Activated naive CD8-positive, alpha-beta T cell treated with anti-CD3 and anti-CD28 coated beads for 36 hours (primary cell): ENCODE measurements around the gene NMUR1. TPM values are rescaled to one million over a fixed set of nuclear protein-coding genes. Genes with fewer than 3 reads are reported as not detected.
"Not testable (repeated sequence)": the region's sequence is repeated elsewhere in the genome, so short reads cannot be mapped to it uniquely, and the experiment has no call there.

Experiments
- DNase-seq: peaks from one replicate; pipeline ENCODE4 v3.0.0; 2021
- H3K27ac Mint-ChIP-seq: one replicate; pipeline ENCODE4 v1.8.0; 2022; ENCODE audit warnings: mild to moderate bottlenecking, moderate library complexity, mixed read lengths
- H3K27me3 Mint-ChIP-seq: one replicate; pipeline ENCODE4 v1.8.0; 2022; ENCODE audit warnings: mild to moderate bottlenecking, mixed read lengths
- H3K36me3 Mint-ChIP-seq: one replicate; pipeline ENCODE4 v1.8.0; 2021; ENCODE audit warnings: mild to moderate bottlenecking, mixed read lengths
- H3K4me1 Mint-ChIP-seq: one replicate; pipeline ENCODE4 v1.8.0; 2021; ENCODE audit warnings: mixed read lengths
- H3K4me3 Mint-ChIP-seq: one replicate; pipeline ENCODE4 v1.8.0; 2022; ENCODE audit warnings: mild to moderate bottlenecking, moderate library complexity, mixed read lengths
- H3K9me3 Mint-ChIP-seq: one replicate; pipeline ENCODE4 v1.8.0; 2022; ENCODE audit warnings: mixed read lengths
- total RNA-seq, 2 experiments: library from RNA; stranded (reverse); gene quantifications; one replicate each; pipeline ENCODE4 v1.2.3, GENCODE V29; 2021

Gene NMUR1, protein sequence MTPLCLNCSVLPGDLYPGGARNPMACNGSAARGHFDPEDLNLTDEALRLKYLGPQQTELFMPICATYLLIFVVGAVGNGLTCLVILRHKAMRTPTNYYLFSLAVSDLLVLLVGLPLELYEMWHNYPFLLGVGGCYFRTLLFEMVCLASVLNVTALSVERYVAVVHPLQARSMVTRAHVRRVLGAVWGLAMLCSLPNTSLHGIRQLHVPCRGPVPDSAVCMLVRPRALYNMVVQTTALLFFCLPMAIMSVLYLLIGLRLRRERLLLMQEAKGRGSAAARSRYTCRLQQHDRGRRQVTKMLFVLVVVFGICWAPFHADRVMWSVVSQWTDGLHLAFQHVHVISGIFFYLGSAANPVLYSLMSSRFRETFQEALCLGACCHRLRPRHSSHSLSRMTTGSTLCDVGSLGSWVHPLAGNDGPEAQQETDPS
- not detected for total RNA-seq

DNA sequence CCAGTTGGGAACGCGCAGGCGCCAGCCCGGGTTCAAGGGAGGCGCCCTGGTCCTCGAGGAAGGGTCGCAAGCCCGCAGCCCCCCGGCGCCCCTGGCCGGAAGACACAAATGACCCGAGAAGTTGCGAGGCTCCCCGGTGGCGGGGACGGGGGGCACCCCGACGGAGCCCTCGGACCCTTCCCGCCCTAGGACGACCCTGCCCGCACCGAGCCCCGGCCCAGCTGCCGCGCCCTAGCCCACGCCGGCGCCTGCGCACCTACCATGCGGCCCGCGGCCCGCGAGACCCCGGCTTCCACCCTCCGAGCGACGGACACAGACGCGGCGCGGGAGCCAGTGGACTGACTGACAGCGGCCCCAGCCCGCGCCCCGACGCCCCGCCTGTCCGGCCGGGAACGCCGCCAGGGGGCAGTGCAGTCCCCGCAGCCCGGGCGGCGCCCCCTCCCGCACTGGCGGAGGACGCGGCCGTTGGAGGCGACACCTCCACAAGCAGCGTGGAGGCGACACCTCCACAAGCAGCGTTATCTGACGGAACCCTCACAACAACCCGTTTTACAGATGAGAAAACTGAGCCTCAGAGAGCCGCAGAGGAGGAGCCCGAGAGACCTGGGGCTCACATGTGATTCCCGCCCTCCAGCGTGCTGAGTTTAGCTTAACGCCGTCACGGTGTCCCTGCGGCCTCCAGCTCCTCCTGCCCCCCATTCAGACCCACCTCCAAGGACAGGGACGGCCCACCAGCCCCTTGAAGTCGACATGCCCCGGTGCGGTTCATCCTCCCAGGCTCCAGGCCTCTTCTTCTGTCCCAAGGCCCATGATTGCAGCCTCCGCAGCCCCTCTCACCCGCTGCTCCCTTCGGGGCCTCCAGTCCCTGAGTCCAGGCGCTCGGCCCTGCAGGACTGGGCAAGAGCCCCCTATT is at the start of gene NMUR1:
Gene NMUR1 (minus strand): TSS at position 347 of the 913 bp plus-strand sequence. CDS start 84 bp downstream, at position 263.
- H3K27me3 Mint-ChIP-seq = peaks cover 22% of the 10 kb centered on the region

DNA sequence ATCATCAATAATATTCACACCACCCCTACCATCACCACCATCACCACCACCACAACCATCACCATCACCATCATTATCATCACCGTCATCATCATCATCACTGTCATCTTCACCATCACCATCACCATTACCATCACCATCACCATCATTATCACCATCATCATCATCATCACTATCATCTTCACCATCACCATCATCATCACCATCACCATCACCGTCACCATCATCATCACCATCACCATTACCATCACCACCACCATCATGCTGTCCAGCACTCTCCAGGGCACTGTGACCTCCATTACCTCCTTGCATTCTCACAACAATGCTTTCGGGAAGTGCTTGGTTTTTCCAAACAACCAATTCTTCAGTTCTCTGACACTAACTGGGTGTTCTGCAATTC is 49.3 kb upstream of the NMUR1 start:
- Mint-ChIP-seq H3K36me3 (peaks cover 2% of the 10 kb centered on the region), H3K27me3 (no peaks in the 10 kb centered on the region), H3K4me3 (no peak overlapping the region), H3K9me3 (no peaks in the 10 kb centered on the region), H3K27ac (no peak overlapping the region), H3K4me1 (no peaks in the 10 kb centered on the region)
- DNase-seq = no peak

More for the DNA sequence above, at the start of gene NMUR1:
- DNase-seq = peak; percentile 79
- H3K27ac Mint-ChIP-seq = no peak within 1 kb of the TSS
- H3K4me1 Mint-ChIP-seq = peaks cover 6% of the 10 kb centered on the region
- no peak within 1 kb of the TSS for H3K4me3 Mint-ChIP-seq
- H3K36me3 Mint-ChIP-seq = no peaks in the 10 kb centered on the region
- no peaks in the 10 kb centered on the region for H3K9me3 Mint-ChIP-seq

DNA sequence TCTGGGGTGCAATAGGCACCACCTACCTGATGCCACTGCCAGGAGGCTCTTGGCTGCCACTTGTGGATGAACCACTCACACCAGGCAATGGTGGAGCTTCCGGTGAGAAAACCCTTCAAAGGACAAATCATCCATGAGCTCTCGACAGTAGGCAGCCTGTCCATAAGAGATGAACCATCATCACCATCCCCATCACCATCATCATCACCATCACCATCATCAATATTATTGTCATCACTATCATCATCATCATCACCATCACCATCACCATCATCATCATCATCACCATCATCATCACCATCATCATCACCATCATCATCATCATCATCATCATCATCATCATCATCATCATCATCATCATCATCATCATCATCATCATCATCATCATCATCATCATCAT is 48.4 kb upstream of the NMUR1 start:
- H3K27ac Mint-ChIP-seq = not testable (repeated sequence)

DNA sequence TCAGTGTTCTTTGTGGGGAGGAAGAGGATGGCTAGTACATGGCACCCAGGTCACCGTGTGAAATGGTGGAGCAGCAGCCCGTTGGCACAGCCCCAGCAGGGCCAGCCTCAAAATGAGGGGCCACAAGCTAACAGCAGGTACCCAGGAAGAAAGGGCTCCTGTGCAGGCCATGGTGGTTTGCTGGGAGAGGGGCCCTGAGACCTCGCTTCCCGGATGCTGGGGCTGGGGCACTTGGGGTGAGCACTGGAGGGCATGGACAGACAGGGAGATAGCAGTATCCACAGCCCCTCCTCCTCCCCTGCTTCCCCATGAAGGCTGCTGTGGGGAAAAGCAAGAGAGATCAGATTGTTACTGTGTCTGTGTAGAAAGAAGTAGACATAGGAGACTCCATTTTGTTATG is 46.2 kb upstream of the NMUR1 start:
- DNase-seq = no peak
- Mint-ChIP-seq H3K36me3 (peaks cover 2% of the 10 kb centered on the region), H3K4me1 (no peaks in the 10 kb centered on the region), H3K27ac (no peak overlapping the region), H3K27me3 (no peaks in the 10 kb centered on the region), H3K9me3 (no peaks in the 10 kb centered on the region), H3K4me3 (no peak overlapping the region)

More for the DNA sequence above, 48.4 kb upstream of the NMUR1 start:
- not testable (repeated sequence) for H3K27me3 Mint-ChIP-seq, H3K9me3 Mint-ChIP-seq, DNase-seq, H3K36me3 Mint-ChIP-seq, H3K4me3 Mint-ChIP-seq, H3K4me1 Mint-ChIP-seq

DNA sequence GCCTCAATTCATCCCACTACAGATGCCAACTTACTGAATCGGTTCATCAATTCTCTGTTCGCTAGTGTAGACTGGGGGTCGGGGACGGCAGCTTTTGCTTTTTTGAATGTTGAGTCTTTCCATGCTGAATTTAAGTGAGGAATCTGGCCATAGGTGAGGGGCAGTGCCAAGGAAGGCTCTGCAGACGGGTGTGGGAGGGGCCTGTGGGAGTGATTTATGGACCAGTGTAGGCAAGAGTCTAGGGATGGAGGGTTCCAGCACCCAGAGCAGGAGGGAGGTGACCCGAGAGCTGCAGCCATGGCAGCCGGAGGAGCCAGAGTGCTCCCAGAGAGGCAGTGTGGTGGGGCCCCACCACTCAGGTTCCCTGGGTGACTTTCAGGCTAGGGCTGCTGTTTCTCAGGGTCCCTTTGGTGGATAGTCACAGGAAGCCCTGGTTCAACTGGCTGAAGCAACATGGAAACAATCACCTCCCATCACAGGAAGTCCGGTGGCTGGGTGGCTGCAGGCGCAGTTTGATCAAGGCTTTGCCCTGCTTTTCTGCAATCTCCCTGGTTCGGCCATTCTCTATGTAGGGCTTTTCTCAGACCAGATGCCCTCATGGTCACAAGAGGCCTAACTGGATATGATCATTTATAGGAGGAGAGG is 45.5 kb upstream of the NMUR1 start:
- H3K27ac Mint-ChIP-seq = no peak overlapping the region
- no peaks in the 10 kb centered on the region for H3K27me3 Mint-ChIP-seq
- H3K9me3 Mint-ChIP-seq = no peaks in the 10 kb centered on the region
- H3K4me3 Mint-ChIP-seq = no peak overlapping the region
- no peaks in the 10 kb centered on the region for H3K4me1 Mint-ChIP-seq
- no peak for DNase-seq
- peaks cover 2% of the 10 kb centered on the region for H3K36me3 Mint-ChIP-seq

DNA sequence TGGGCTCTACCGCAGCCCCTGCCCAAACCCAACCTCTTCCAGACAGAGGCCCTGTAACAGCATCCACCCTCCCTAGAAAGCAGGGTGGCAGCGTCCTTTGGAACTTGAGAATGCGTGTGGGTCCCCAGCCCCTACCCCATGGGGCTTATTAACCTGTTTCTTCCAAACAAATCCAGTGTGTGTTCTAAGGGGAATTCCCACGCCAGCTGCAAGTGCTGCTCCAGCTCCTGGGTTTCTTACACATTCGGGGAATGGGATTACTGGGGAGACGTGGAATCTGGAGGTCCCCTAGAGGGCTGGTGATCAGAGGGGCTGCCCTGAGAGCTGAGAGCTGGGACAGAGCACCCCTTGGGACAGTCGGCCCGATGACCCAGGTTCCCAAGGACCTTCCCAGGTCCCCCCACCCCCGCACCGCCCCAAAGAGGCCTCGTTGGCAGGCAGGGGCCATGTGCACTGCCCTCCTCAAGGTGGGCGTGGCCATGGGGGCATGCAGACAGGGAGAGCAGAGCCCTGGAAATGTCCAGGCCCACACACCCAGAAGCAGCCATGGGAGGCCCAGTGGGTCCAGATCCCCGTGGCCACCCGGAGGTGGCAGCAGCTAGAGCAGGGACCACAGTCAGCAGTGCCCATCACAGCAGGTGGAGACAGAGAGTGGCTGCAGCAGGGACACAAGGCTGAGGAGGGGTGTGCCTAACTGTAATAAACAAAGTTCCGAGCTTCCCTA is 43.6 kb upstream of the NMUR1 start:
- no peak for DNase-seq
- Mint-ChIP-seq H3K4me1 (peaks cover 2% of the 10 kb centered on the region), H3K27me3 (no peaks in the 10 kb centered on the region), H3K9me3 (no peaks in the 10 kb centered on the region), H3K27ac (no peak overlapping the region), H3K4me3 (no peak overlapping the region), H3K36me3 (peaks cover 2% of the 10 kb centered on the region)

DNA sequence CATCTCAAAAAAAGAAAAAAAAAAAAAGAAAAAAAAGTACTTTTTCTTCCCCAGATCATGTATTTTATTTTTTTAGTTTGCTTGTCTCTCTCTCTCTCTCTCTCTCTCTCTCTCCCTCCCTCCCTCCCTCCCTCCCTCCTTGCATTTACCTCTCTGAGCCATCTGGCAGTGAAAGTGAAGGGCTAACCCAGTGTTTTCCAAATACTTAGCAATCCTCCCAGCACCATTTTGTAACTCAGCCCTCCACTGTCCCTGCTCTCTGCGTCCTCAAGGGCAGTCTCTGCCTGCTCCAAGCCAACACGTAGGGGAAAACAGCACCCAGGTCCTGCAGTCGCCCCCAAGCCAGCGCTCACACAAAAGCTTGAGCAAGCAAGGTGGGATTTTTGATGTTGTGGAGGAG is 42.9 kb upstream of the NMUR1 start:
- Mint-ChIP-seq H3K4me1 (peaks cover 8% of the 10 kb centered on the region), H3K4me3 (no peak overlapping the region), H3K36me3 (no peaks in the 10 kb centered on the region), H3K27me3 (no peaks in the 10 kb centered on the region), H3K27ac (no peak overlapping the region), H3K9me3 (no peaks in the 10 kb centered on the region)
- no peak for DNase-seq

DNA sequence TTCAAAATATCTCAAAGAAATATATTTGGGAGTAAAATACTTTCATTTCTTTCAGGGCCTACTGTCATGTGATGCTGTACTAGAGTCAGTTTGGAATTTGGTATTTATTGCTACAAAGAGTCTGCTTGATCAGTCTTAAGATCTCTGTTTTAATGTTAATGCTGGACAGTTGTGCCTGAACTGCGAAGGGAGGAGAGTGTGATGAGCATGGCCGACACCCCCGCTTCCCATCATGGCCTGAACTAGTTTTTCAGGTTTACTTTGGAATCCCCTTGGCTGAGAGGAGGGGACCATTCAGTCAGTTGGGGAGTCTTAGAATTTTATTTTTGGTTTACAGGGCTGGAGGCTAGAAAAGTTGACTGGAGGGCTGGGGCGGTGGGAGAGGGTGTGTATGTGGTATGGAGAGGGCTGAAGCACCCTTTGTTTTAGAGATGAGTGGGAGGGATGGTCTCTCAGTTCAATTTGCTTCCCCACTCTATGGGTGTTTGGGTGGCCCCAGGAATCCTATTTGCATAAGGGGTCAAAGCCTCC is 41.5 kb upstream of the NMUR1 start:
- DNase-seq = no peak
- Mint-ChIP-seq H3K27ac (no peak overlapping the region), H3K4me3 (no peak overlapping the region), H3K9me3 (no peaks in the 10 kb centered on the region), H3K27me3 (no peaks in the 10 kb centered on the region), H3K36me3 (no peaks in the 10 kb centered on the region), H3K4me1 (peaks cover 8% of the 10 kb centered on the region)

DNA sequence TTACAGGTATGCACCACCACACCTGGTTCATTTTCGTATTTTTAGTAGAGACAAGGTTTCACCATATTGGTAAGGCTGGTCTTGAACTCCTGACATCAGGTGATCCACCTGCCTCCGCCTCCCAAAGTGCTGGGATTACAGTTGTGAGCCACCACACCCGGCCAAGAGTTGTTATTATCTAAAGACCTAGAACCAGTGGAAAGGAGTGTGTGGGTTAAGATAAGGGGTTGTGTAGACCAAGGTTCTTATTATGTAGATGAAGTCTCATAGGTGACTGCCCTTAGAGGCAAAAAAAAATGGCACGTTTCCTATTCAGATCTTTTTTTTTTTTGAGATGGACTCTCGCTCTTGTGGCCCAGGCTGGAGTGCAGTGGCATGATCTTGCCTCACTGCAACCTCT is 40.7 kb upstream of the NMUR1 start:
- not testable (repeated sequence) for H3K27me3 Mint-ChIP-seq, H3K4me3 Mint-ChIP-seq, DNase-seq, H3K4me1 Mint-ChIP-seq, H3K9me3 Mint-ChIP-seq, H3K27ac Mint-ChIP-seq, H3K36me3 Mint-ChIP-seq

DNA sequence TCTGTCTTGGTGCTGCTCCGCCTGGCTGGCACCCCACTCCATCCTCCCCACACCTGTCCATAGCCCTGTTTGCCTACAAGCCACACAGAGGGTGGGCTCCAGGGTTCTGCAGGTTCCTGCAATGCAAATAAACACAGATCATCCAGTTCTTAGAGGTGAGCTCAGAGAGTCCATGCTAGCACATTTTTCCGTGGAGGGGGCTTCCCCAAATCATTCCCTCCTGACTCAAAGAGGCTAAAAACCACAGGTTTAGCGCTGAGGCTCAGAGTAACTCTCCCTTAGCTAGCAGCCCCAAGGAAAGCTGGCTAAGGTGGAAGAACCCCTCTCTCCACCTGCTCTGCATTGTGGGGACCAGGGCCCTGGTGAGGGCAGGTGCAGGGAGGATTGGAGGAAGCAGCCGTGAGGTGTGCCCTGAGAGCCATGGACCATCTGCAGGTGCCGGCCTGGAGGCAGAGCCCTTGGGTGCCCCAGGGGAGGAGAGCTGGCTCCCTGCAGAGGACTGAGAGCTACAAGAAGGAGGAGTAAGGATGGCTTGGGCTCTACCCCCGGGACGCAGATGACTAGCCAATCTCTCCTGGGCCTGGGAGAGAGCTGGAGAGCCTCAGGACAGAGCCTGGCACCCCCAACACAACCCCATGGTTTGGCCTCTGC is 38.7 kb upstream of the NMUR1 start:
- peak; percentile 6 for DNase-seq
- Mint-ChIP-seq H3K4me3 (no peak overlapping the region), H3K4me1 (peaks cover 8% of the 10 kb centered on the region), H3K36me3 (no peaks in the 10 kb centered on the region), H3K27ac (no peak overlapping the region), H3K27me3 (no peaks in the 10 kb centered on the region), H3K9me3 (no peaks in the 10 kb centered on the region)

DNA sequence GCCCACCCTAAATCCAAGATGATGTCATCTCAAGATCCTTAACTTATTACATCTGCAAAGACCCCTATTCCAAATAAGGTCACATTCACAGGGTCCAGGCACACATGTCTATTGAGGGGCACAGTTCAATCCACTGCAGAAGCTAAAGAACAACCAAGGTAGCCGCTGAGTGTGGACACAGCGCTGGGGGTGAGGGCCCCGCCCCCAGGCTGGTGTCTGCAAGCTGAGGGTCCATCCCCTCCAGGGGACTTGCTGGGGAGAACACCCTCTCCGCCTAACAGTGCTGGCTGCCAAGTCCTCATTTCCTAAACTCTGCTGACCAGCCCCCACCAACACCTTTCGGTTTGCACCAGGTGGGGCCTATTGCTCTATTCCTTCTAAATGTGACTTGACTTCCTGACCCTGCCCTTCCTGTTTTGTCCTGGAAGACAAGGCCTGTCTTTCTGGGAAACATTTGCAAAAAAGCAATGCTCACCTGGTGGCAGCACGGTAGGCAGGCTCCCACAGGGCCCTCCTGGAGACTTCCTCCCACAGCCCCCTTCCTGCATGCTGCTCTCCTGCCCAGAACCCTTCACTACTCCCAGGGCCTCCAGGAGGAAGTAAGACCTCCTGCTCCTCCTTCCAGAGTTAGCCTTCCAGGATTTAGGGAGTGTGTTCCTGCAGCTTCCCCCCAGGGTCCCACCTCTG is 38.0 kb upstream of the NMUR1 start:
- Mint-ChIP-seq H3K4me1 (peaks cover 8% of the 10 kb centered on the region), H3K9me3 (no peaks in the 10 kb centered on the region), H3K36me3 (no peaks in the 10 kb centered on the region), H3K4me3 (no peak overlapping the region), H3K27ac (no peak overlapping the region), H3K27me3 (no peaks in the 10 kb centered on the region)
- DNase-seq = no peak

DNA sequence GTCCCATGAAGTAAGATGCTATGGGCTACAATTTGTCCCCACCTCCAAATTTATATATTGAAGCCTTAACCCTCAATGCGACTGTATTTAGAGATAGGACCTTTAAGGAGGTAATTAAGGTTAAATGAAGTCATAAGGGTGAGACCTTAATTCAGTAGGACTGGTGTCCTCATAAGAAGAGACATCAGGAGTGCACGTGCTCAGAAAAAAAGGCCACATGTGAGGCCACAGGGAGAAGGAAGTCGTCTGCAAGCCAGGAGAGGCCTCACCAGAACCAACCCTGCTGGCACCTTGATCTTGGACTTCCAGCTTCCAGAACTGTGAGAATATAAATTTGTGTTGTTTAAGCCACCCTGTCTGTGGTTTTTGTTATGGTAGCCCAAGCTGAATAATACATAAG is 36.9 kb upstream of the NMUR1 start:
- Mint-ChIP-seq H3K9me3 (no peaks in the 10 kb centered on the region), H3K4me3 (no peak overlapping the region), H3K4me1 (peaks cover 8% of the 10 kb centered on the region), H3K36me3 (no peaks in the 10 kb centered on the region), H3K27ac (no peak overlapping the region), H3K27me3 (no peaks in the 10 kb centered on the region)
- no peak for DNase-seq

DNA sequence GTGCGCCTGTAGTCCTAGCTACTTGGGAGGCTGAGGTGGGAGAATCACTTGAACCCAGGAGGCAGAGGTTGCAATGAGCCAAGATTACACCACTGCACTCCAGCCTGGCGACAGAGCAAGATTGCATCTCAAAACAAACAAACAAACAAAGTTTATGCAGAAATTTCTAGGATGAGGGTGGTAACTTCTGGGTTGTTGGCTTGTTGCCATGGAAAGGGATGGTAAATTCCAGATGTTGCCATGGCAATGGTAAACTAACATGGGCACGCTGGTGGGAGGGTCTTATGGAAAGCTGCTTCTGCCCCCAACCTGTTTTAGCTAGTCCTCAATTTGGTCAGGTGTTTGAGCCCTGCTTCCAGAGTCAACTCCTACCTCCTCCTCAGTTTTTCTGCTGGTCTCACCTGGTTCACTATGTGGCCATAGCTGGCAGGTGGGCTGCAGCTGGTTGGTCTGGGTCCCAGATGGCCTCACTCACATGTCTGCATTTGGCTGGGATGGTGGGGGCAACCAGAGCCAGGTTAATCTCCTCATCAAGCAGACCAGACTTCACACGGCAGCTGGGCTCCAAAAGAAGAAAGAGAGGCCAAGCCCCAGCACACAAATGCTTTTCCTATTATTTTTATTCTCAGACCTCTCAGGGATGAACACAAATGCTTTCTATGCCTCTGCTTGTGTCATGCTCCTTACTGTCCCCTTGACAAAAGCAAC is 35.8 kb upstream of the NMUR1 start:
- no peaks in the 10 kb centered on the region for H3K36me3 Mint-ChIP-seq
- no peak overlapping the region for H3K27ac Mint-ChIP-seq
- DNase-seq = no peak
- H3K27me3 Mint-ChIP-seq = no peaks in the 10 kb centered on the region
- H3K9me3 Mint-ChIP-seq = no peaks in the 10 kb centered on the region
- H3K4me3 Mint-ChIP-seq = no peak overlapping the region
- H3K4me1 Mint-ChIP-seq = peaks cover 8% of the 10 kb centered on the region
